ENCODE results near the gene NXPE3. TPM values are rescaled to one million over a fixed set of nuclear protein-coding genes. Genes with fewer than 3 reads are reported as not detected.

The NXPE3 gene
- total and polyA plus RNA-seq, 9 of the 15 experiments (the other 6 are each of a cell fraction or from before 2014, with no cell fraction given) = 0.25 to 2.5 (median 0.95) TPM

DNA sequence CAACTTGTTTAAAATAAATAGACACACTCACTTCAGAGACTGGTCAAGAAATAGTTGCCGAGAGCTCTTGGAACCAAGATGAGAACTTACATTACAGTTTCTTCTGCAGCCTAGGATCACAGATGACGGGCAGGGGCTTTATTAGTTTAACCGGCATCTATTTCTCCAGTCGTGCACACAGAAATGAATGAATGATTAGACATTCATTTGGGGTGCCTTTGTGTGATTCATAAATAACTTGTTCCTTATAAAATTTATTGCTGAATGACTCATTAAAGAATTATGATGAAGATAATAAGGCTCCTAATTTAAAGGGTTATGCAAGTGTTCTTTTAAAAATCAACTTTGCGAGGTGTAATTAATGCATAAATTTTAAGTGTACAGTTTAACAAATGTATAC lies 91.1 kb downstream of the NXPE3 start:
- H3K9me3 ChIP-seq (replicated peaks; ENCODE audit: control insufficient read depth, insufficient read depth, low read depth, low read length) = no peaks in the 10 kb centered on the region
- no peak overlapping the region for H3K9ac ChIP-seq (ENCODE audit: insufficient read depth in 1 of 2, low read depth in 2 of 2, low read length in 2 of 2)
- DNase-seq (ENCODE audit: extremely low read depth in 1 of 4, low spot score in 3 of 4) = no peak
- peaks cover 0 to 8% of the 10 kb centered on the region in 2 experiments; a peak in 3 of 5 replicates for H3K4me1 ChIP-seq (replicated peaks in 1 of 2; ENCODE audit: control insufficient read depth in 2 of 2, insufficient read depth in 2 of 2, low read length in 2 of 2)
- intact Hi-C loops (cut with micrococcal nuclease) = no loop called here
- H2AFZ ChIP-seq (ENCODE audit: low read depth, low read length) = no peak overlapping the region
- in situ Hi-C loops (cut with MboI) = no loop called here
- H3K79me2 ChIP-seq (ENCODE audit: control insufficient read depth, insufficient read depth, low read length) = no peaks in the 10 kb centered on the region
- no peaks in the 10 kb centered on the region for H3K9me1 ChIP-seq (ENCODE audit: control insufficient read depth, insufficient read depth, low read length)
- H4K20me1 ChIP-seq (replicated peaks; ENCODE audit: control insufficient read depth, insufficient read depth, low read length) = no peaks in the 10 kb centered on the region
- ATAC-seq = no peak
- no peak overlapping the region for H3K4me2 ChIP-seq (ENCODE audit: insufficient read depth, low read length)
- ChIA-PET POLR2A (interaction anchor here (0.9 kb wide), 1 partner anchor 54 kb away, joined by 3 read pairs; no protein-coding TSS in a partner anchor), CTCF (ENCODE audit: low intra/inter-chr PET ratio) (no interaction called here)
- H3K36me3 ChIP-seq (ENCODE audit: control insufficient read depth, insufficient read depth, low read length) = no peaks in the 10 kb centered on the region
- BruUV-seq (replicated peaks) = no TSS peak
- WGBS (ENCODE audit: insufficient coverage, low coverage, missing lambda C conversion rate) = 92% methylated on average over 4 of the region's 5 CpGs
- H3K27me3 ChIP-seq (ENCODE audit: control insufficient read depth in 2 of 2, insufficient read depth in 2 of 2, low read length in 2 of 2) = no peaks in the 10 kb centered on the region
- FAIRE-seq = no peak
- H3K4me3 ChIP-seq = no peak overlapping the region
- H3K27ac ChIP-seq (ENCODE audit: extremely low read depth, low read depth, low read length) = no peak overlapping the region
- TF ChIP-seq, protein P1, sequence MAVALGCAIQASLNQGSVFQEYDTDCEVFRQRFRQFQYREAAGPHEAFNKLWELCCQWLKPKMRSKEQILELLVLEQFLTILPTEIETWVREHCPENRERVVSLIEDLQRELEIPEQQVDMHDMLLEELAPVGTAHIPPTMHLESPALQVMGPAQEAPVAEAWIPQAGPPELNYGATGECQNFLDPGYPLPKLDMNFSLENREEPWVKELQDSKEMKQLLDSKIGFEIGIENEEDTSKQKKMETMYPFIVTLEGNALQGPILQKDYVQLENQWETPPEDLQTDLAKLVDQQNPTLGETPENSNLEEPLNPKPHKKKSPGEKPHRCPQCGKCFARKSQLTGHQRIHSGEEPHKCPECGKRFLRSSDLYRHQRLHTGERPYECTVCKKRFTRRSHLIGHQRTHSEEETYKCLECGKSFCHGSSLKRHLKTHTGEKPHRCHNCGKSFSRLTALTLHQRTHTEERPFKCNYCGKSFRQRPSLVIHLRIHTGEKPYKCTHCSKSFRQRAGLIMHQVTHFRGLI (CRISPR knock-in tag; IDR thresholded peaks at IDR 0.05) = no peak
- no peak for TF ChIP-seq KLF1 (tag; IDR thresholded peaks at IDR 0.05)
- TF ChIP-seq, protein P2, sequence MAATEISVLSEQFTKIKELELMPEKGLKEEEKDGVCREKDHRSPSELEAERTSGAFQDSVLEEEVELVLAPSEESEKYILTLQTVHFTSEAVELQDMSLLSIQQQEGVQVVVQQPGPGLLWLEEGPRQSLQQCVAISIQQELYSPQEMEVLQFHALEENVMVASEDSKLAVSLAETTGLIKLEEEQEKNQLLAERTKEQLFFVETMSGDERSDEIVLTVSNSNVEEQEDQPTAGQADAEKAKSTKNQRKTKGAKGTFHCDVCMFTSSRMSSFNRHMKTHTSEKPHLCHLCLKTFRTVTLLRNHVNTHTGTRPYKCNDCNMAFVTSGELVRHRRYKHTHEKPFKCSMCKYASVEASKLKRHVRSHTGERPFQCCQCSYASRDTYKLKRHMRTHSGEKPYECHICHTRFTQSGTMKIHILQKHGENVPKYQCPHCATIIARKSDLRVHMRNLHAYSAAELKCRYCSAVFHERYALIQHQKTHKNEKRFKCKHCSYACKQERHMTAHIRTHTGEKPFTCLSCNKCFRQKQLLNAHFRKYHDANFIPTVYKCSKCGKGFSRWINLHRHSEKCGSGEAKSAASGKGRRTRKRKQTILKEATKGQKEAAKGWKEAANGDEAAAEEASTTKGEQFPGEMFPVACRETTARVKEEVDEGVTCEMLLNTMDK (IDR thresholded peaks at IDR 0.05; ENCODE audit: borderline replicate concordance, insufficient read depth, low read depth, low read length, poor library complexity, severe bottlenecking) = no peak
- no peak for TF ChIP-seq KLF16 (IDR thresholded peaks at IDR 0.05)
- TF ChIP-seq, protein P3, sequence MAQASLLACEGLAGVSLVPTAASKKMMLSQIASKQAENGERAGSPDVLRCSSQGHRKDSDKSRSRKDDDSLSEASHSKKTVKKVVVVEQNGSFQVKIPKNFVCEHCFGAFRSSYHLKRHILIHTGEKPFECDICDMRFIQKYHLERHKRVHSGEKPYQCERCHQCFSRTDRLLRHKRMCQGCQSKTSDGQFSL (CRISPR knock-in tag; IDR thresholded peaks at IDR 0.05) = no peak
- TF ChIP-seq, protein P3 (tag; IDR thresholded peaks at IDR 0.05) = no peak
- no peak for TF ChIP-seq MCM7 (IDR thresholded peaks at IDR 0.05)
- TF ChIP-seq KDM5B (IDR thresholded peaks at IDR 0.05; ENCODE audit: insufficient replicate concordance, low read depth, low read length) = no peak
- TF ChIP-seq ZNF212 (CRISPR knock-in tag; IDR thresholded peaks at IDR 0.05) = no peak
- TF ChIP-seq, protein P4, sequence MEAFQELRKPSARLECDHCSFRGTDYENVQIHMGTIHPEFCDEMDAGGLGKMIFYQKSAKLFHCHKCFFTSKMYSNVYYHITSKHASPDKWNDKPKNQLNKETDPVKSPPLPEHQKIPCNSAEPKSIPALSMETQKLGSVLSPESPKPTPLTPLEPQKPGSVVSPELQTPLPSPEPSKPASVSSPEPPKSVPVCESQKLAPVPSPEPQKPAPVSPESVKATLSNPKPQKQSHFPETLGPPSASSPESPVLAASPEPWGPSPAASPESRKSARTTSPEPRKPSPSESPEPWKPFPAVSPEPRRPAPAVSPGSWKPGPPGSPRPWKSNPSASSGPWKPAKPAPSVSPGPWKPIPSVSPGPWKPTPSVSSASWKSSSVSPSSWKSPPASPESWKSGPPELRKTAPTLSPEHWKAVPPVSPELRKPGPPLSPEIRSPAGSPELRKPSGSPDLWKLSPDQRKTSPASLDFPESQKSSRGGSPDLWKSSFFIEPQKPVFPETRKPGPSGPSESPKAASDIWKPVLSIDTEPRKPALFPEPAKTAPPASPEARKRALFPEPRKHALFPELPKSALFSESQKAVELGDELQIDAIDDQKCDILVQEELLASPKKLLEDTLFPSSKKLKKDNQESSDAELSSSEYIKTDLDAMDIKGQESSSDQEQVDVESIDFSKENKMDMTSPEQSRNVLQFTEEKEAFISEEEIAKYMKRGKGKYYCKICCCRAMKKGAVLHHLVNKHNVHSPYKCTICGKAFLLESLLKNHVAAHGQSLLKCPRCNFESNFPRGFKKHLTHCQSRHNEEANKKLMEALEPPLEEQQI (IDR thresholded peaks at IDR 0.05) = no peak
- TF ChIP-seq ELF4 (CRISPR knock-in tag; IDR thresholded peaks at IDR 0.05) = no peak

Data from K562 (cell line).